GM10266 (cell line): ENCODE results near the gene SGSM1.
A peak's percentile ranks its signal among the peaks of the same experiment; 100 is the strongest.

Experiments
- DNase-seq: peaks from one replicate; pipeline ENCODE4 v3.0.0; 2012; ENCODE audit errors: extremely low spot score
- CTCF ChIP-seq: IDR thresholded peaks from 2 replicates; pipeline ENCODE4 v1.5.1; 2012; ENCODE audit warnings: mild to moderate bottlenecking, low read depth; ENCODE audit not compliant: control insufficient read depth, insufficient read depth; ENCODE audit errors: missing control alignments

SGSM1 gene

DNA sequence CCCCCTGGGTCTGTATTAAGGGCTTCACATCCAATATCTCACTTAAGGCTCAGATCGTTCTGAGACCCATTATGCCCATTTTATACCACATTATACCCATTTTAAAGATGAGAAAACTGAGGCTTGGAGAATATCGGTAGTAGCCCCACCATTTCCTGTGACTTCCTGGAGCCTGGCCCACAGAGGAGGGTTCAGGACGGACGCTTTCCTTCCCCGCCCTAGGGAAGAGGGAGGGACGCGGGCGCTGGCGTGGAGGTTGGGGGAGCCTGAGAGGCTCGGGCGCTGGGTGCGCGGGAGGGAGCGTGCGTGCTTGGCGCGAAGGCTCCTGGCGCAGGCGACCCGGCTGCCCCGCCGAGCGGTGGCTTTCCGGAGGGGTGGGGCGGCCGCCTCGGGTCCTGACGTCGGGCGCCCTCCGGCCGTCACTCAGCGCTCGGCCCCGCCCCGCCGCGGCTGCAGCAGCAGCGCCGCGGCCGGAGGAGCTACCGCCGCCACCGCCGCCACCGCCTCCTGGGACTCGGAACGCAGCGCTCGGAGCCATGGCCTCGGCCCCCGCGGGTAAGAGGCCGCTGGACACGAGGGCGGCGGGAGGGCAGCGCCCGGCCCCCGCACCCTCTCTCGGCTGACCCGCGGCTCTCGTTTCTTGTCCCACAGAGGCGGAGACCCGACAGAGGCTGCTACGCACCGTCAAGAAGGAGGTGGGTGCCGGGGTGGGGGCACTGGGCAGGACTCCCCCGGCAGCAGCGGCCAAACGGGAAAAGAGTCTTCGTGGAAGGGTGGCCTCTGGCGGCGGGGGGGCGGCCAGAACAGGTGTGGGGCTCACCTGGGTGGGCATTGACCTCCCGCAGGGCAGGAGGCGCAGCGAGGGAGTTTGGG is at the start of gene SGSM1:
Gene SGSM1 (plus strand): TSS at position 422 of the 873 bp plus-strand sequence. CDS start 115 bp downstream, at position 537.
- TF ChIP-seq CTCF: no peak
- peak; percentile 87 for DNase-seq

DNA sequence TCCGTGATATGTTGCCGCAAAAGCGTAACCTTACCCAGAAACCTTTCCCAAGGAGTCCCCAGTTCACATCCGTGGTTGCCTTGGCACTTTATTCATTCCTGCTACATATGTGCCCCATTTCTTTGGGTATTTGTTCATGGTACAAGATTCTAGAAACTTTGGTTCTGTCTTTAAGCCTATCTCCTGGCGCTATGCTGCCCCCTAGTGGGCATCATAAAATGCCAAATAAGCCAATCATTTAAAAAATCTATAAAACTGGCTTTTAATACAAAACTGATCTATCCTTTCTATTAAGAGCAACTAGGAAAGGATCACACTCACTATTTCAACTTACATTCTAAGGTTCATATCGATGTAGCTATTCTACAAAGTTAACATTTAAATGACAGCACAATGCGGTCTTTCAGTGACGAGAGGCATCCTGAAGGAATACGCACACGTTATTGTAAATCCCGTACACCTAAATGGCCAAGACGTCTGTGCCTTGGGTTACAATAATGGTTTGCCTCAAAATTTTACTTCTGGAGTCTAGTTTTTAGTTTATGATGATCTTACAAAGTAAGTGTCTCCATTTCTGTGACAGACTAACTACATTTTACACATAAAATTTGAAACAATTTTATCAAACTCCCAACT is 47.7 kb upstream of the SGSM1 start:
- peak; percentile 76 for TF ChIP-seq CTCF

GRCh38 chr22:24759765-24760164 is 46.2 kb upstream of the SGSM1 start:
- TF ChIP-seq CTCF: no peak
- DNase-seq: no peak

More for the DNA sequence above, 47.7 kb upstream of the SGSM1 start:
- peak; percentile 58 for DNase-seq

- no peak for TF ChIP-seq CTCF
- no peak for DNase-seq
Observed at GRCh38 chr22:24760708-24761306, 45.2 kb upstream of the SGSM1 start.

DNA sequence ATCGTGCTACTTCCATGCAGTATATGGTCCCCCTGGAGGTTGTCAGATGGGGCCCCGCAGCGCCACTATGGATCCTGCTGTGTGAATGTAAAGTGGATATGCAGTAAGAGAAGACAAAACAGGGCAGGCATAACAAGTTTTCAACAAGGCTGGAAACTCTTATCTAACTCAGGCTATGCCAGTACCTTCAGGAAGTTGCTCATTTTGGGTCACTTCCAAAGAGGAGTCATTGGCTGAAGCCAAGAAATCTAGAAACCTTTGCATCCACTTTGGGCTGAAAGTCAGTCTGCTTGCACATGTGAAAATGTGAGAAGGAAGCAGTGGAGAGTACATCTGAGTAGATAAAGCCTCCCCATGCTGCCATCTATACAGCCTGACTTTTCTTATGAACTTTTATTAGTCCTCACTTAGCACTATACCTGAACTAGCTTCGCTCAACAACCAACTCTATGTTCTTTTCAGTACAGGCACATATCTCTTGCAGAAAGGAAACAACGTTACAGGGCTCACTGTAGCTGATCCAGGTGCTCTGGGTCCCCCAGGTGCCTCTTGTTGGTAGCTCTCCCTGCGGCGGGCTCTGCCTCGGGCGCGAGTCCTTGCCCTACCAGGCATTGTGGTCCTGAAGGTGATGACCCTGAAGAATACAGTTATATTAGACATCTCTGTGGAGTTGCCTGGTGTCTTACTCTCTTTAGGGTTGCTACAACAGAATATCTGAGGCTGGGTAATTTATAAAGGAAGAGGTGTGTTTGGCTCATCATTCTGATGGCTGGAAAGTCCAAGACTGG is 43.9 kb upstream of the SGSM1 start:
- TF ChIP-seq CTCF: no peak
- DNase-seq: no peak

DNA sequence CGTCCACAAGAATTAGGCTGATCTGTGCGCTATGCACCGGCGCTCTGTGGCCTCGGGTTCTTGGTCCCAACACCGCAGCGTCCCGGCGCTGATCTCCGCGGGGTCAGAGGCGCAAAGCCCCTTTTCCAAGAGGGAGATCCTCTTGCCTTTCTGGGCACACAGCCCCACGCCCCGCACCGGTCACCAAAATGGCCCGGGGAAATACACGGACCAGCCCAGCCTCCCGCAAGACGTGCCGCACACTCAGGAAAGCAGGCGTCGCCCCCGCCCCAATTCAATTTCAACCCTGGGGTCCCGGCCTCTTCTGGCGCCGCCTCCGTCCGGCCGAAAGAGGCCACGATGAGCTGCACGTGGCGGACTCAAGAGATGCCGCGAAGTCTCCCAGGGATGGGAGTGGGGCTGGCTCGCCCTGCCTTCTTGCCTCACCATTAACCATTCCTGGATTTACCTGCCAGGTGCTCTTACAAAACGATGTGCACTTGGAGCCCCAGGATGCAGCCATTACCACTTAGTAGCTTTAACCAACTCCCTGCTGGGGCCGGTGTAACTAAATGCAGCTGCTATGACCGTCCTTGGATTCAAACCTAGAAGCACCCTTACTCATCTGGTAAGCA is 42.0 kb upstream of the SGSM1 start:
- no peak for TF ChIP-seq CTCF
- no peak for DNase-seq
